RWPE2 (cell line): Measurements from ENCODE around the gene HLCS.

ENCODE experiments used
- ATAC-seq: fragments of 200-7000 bp; cut with Tn5 transposase; 3 replicates; pipeline ENCODE4 v1.9.1; 2021; ENCODE audit warnings: low read depth
- DNase-seq: peaks from one replicate; pipeline ENCODE4 v3.0.0-alpha.2; 2020; ENCODE audit warnings: low spot score
- H3K27ac ChIP-seq: fragments of 450-650 bp; 2 replicates; pipeline ENCODE4 v1.5.1; 2017; ENCODE audit warnings: mild to moderate bottlenecking; ENCODE audit not compliant: poor library complexity, severe bottlenecking
- H3K27me3 ChIP-seq: fragments of 250-450 bp; sonication (Bioruptor Pico); 2 replicates; pipeline ENCODE4 v1.5.1; 2021; ENCODE audit warnings: mild to moderate bottlenecking, moderate library complexity; ENCODE audit not compliant: insufficient read depth, poor library complexity, severe bottlenecking
- H3K36me3 ChIP-seq: fragments of 250-450 bp; sonication (Bioruptor Pico); 2 replicates; pipeline ENCODE4 v1.5.1; 2020; ENCODE audit warnings: low read depth, mild to moderate bottlenecking, moderate library complexity
- H3K4me1 ChIP-seq: fragments of 250-450 bp; sonication (Bioruptor Pico); 2 replicates; pipeline ENCODE4 v1.5.1; 2021; ENCODE audit warnings: mild to moderate bottlenecking, moderate library complexity; ENCODE audit not compliant: insufficient read depth, poor library complexity, severe bottlenecking
- H3K4me3 ChIP-seq: fragments of 250-450 bp; sonication (Bioruptor Pico); 2 replicates; pipeline ENCODE4 v1.5.1; 2021; ENCODE audit warnings: mild to moderate bottlenecking, moderate library complexity; ENCODE audit not compliant: severe bottlenecking
- H3K9me3 ChIP-seq: fragments of 250-450 bp; sonication (Bioruptor Pico); 2 replicates; pipeline ENCODE4 v1.5.1; 2021; ENCODE audit warnings: mild to moderate bottlenecking, moderate library complexity; ENCODE audit not compliant: severe bottlenecking
- CTCF ChIP-seq: fragments of 450-650 bp; IDR thresholded peaks from one replicate; pipeline ENCODE4 v1.5.1; 2017; ENCODE audit warnings: mild to moderate bottlenecking, moderate library complexity; ENCODE audit not compliant: poor library complexity, severe bottlenecking

HLCS gene

GRCh38 chr21:36887963-36888362 lies 78.5 kb downstream of the HLCS start:
- TF ChIP-seq CTCF: no peak
- no peak overlapping the region for H3K4me3 ChIP-seq

GRCh38 chr21:36883532-36884486 lies 82.7 kb downstream of the HLCS start:
- TF ChIP-seq CTCF: no peak
- ATAC-seq (no peak), DNase-seq (no peak)
- Histone ChIP-seq H3K36me3 (no peaks in the 10 kb centered on the region), H3K4me3 (no peak overlapping the region), H3K4me1 (no peaks in the 10 kb centered on the region), H3K9me3 (no peaks in the 10 kb centered on the region), H3K27ac (no peak overlapping the region), H3K27me3 (no peaks in the 10 kb centered on the region)

More at GRCh38 chr21:36887963-36888362, 78.5 kb downstream of the HLCS start:
- ATAC-seq: no peak
- Histone ChIP-seq H3K36me3 (no peaks in the 10 kb centered on the region; the same call in 1 of the 2 replicates), H3K27me3 (no peaks in the 10 kb centered on the region), H3K4me1 (no peaks in the 10 kb centered on the region), H3K27ac (no peak overlapping the region), H3K9me3 (no peaks in the 10 kb centered on the region)
- DNase-seq: no peak

DNA sequence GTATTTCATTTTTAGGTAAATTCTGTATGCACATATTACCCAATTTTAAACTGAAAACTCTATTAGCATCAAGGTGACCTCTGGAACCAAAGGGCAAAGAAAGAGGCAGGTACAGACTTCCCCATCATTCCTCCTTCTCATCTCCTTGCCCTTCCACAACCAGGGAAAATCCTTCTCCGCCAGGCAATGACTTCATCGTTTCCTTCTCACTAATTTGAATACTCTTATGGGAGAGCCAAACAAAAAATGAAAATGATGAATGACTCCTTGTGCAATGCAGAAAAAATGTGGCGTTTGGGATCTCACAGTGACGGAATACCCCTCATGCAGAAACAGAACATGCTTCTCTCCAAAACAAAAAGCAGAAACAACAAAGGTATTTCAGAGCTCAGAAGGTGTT lies 83.7 kb downstream of the HLCS start:
- Histone ChIP-seq H3K4me1 (no peaks in the 10 kb centered on the region), H3K4me3 (no peak overlapping the region), H3K36me3 (no peaks in the 10 kb centered on the region), H3K9me3 (no peaks in the 10 kb centered on the region), H3K27me3 (no peaks in the 10 kb centered on the region), H3K27ac (no peak overlapping the region)
- DNase-seq (no peak), ATAC-seq (no peak)
- no peak for TF ChIP-seq CTCF

- TF ChIP-seq CTCF: no peak
- no peak overlapping the region for H3K4me3 ChIP-seq
- no peak for ATAC-seq
Measured at GRCh38 chr21:36881228-36881627, 85.2 kb downstream of the HLCS start.

GRCh38 chr21:36879827-36880226 lies 86.6 kb downstream of the HLCS start:
- Histone ChIP-seq H3K27ac (no peak overlapping the region), H3K4me3 (no peak overlapping the region), H3K9me3 (no peaks in the 10 kb centered on the region), H3K36me3 (peaks cover 5% of the 10 kb centered on the region; the same call in 1 of the 2 replicates), H3K27me3 (no peaks in the 10 kb centered on the region), H3K4me1 (no peaks in the 10 kb centered on the region)
- DNase-seq: no peak
- no peak for TF ChIP-seq CTCF
- no peak for ATAC-seq

More at GRCh38 chr21:36881228-36881627, 85.2 kb downstream of the HLCS start:
- Histone ChIP-seq H3K4me1 (no peaks in the 10 kb centered on the region), H3K27ac (no peak overlapping the region), H3K9me3 (no peaks in the 10 kb centered on the region), H3K36me3 (peaks cover 5% of the 10 kb centered on the region; the same call in 1 of the 2 replicates), H3K27me3 (no peaks in the 10 kb centered on the region)
- no peak for DNase-seq
